ENCODE data around the gene FEN1.

DNA sequence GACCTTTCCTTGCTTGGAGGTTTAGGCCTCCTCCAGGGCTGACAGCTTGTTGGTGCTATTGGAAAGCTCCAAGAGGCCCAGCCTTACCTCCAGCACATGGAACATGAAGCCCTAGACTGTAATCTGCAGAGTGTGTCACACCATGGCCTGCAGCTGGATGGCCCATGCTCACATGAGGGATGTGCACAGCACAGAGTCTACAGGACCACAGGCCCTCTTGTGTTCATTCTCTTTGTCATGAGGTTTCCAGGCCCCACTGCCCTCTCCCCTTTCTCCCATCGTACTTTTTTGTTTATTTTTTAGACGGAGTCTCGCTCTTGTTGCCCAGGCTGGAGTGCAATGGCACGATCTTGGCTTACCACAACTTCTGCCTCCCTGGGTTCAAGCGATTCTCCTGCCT is 14.1 kb downstream of the FEN1 start:
- TF ChIP-seq, protein P1, sequence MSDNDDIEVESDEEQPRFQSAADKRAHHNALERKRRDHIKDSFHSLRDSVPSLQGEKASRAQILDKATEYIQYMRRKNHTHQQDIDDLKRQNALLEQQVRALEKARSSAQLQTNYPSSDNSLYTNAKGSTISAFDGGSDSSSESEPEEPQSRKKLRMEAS (IDR thresholded peaks at IDR 0.05) = no peak
- TF ChIP-seq YY1 (IDR thresholded peaks at IDR 0.05; ENCODE audit: low read depth) (no peak), TAF1 (IDR thresholded peaks at IDR 0.05; ENCODE audit: low read depth) (no peak), CEBPB (IDR thresholded peaks at IDR 0.05) (no peak), CREB1 (IDR thresholded peaks at IDR 0.05; ENCODE audit: low read depth) (no peak), EP300 (IDR thresholded peaks at IDR 0.05; ENCODE audit: borderline replicate concordance) (no peak), NFIC (IDR thresholded peaks at IDR 0.05) (no peak), TEAD4 (IDR thresholded peaks at IDR 0.05) (no peak), RAD21 (IDR thresholded peaks at IDR 0.05; ENCODE audit: low read depth) (no peak)
